Thyroid gland (tissue), 4 donors: ENCODE measurements around the gene NLE1. TPM values are rescaled to one million over a fixed set of nuclear protein-coding genes. Genes with fewer than 3 reads are reported as not detected.

ENCODE experiments used
- small RNA-seq: library from RNA; depleted of rRNA; stranded (forward); fragments of <200 nt; gene quantifications from one replicate; pipeline ENCODE3, GENCODE V24; 2016
- total RNA-seq, 4 donors: library from RNA; depleted of rRNA; stranded (reverse); fragments of >200 nt; gene quantifications; one replicate each; pipeline ENCODE4 v1.2.3, GENCODE V29; 2016

The NLE1 gene
- total RNA-seq, 4 donors from 2014 or later = 9.7 to 13.6 (median 11.6) TPM

Small RNA genes within 50 kb of the gene (small RNA-seq; reads per million reads assigned to genes)
- gene RNU6-840P = not detected

Other genes with a start within 250 kb of the NLE1 start
- gene CCT6B, start 180.8 kb downstream of the NLE1 start, total RNA-seq = 1 to 10 TPM; 3.8 to 6.8 (median 4.4) TPM
- gene ZNF830, start 180.8 kb downstream of the NLE1 start, total RNA-seq = 10 to 100 TPM; 13.1 to 25.1 (median 17.0) TPM
- gene LIG3, start 161.8 kb downstream of the NLE1 start, total RNA-seq = 100 to 1,000 TPM in 1 of 4 donors, 10 to 100 TPM in 3; 34.5 to 103 (median 46.7) TPM
- gene RFFL, start 78.6 kb downstream of the NLE1 start, total RNA-seq = 100 to 1,000 TPM in 2 of 4 donors, 10 to 100 TPM in 2; 51.1 to 145 (median 96.1) TPM
- gene RAD51D, start 22.4 kb downstream of the NLE1 start, total RNA-seq = 10 to 100 TPM in 3 of 4 donors, 1 to 10 TPM in 1; 7.8 to 15.6 (median 12.5) TPM
- not detected for gene FNDC8, start 20.7 kb downstream of the NLE1 start, total RNA-seq
- gene UNC45B, start 5.5 kb upstream of the NLE1 start, total RNA-seq = not detected
- not detected for gene SLC35G3, start 52.1 kb upstream of the NLE1 start, total RNA-seq
- 10 to 100 TPM; 12.1 to 30.1 (median 17.7) TPM for gene SLFN5, start 100.8 kb upstream of the NLE1 start, total RNA-seq
- 10 to 100 TPM; 39.0 to 68.6 (median 55.0) TPM for gene SLFN11, start 231.3 kb upstream of the NLE1 start, total RNA-seq